GM12891 (cell line): ENCODE data around the gene SCNN1B.

ENCODE experiments used
- POLR2A ChIP-seq: IDR thresholded peaks from 2 replicates; pipeline ENCODE4 v1.6.1; 2011; ENCODE audit warnings: low read depth, low read length, control low read depth
- POLR2AphosphoS5 ChIP-seq: IDR thresholded peaks from 2 replicates; pipeline ENCODE4 v1.6.1; 2011; ENCODE audit warnings: low read depth, low read length, control low read depth

DNA sequence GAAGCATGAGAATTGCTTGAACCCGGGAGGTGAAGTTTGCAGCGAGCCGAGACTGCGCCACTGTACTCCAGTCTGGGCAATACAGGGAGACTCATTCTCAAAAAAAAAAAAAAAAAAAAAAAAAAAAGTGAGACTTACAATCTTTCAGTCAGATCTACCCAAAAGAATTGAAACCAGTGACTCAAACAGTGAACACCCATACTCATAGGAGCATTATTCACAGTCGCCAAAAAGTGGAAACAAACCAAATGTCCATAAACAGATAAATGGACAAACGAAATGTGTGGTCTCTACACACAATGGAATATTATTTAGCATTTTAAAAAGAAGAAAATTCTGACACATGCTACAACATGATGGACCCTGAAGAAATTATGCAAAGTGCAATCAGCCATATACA, 9.1 kb upstream of the SCNN1B start:
- no peak for TF ChIP-seq POLR2A
- TF ChIP-seq POLR2AphosphoS5, result no peak
